ENCODE measurements around the gene HAUS5. TPM values are rescaled to one million over a fixed set of nuclear protein-coding genes. Genes with fewer than 3 reads are reported as not detected.

The HAUS5 gene
- total RNA-seq, 4 donors from 2014 or later = 2.5 to 4.8 (median 3.4) TPM

DNA sequence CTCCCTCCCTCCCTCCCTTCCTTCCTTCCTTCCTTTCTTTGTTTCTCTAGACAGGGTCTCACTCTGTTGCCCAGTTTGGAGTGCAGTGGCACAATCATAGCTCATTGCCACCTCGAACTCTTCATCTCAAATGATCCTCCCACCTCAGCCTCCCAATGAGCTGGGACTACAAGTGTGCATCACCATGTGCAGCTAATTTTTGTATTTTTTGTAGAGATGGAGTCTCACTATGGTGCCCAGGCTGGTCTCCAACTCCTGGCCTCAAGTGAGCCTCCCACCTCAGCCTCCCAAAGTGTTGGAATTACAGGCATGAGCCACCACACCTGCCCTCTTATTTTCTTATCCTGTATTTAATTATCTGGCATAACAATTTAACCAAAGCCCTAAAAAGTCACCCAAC is 58.2 kb downstream of the HAUS5 start:
- ATAC-seq = no peak
- in situ Hi-C loops (cut with MboI; ENCODE audit: low sequenced_read_pairs in 4 of 4) (no loop called here), intact Hi-C loops (cut with DNase I; ENCODE audit: low total_unique reads) (no loop called here)
- Histone ChIP-seq H3K4me3 (no peak overlapping the region), H3K27me3 (peaks cover 20 to 27% (median 26%) of the 10 kb centered on the region in 3 donors), H3K4me1 (no peaks in the 10 kb centered on the region), H3K27ac (no peak overlapping the region), H3K36me3 (no peaks in the 10 kb centered on the region), H3K9me3 (no peaks in the 10 kb centered on the region)
- TF ChIP-seq POLR2A (IDR thresholded peaks at IDR 0.05) = no peak
- TF ChIP-seq CTCF (IDR thresholded peaks at IDR 0.05 in 4 of 5, conservative IDR thresholded peaks at IDR 0.05 in 1 of 5) = no peak
- DNase-seq = no peak

DNA sequence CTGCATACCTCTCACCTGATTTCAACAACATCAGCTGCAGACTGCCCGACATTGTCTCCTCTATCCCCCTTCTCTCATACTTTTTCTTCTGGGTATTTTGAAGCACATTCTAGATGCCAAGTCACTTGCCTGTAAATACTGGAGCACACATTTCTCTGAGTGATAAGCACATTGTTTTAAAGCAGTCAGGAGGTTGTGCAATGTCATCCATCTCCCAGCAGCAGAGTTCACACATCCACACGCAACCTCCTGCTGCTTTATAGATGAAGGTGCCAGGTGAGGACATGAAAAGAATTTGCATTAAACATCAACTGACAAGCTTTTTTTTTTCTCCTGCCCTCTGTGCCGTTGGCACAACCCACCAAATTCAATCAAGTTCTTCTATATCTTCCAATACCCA is 59.3 kb downstream of the HAUS5 start:
- TF ChIP-seq POLR2A (IDR thresholded peaks at IDR 0.05) (no peak), CTCF (IDR thresholded peaks at IDR 0.05 in 4 of 5, conservative IDR thresholded peaks at IDR 0.05 in 1 of 5) (no peak)
- Histone ChIP-seq H3K27me3 (peaks cover 20 to 27% (median 26%) of the 10 kb centered on the region in 3 donors), H3K36me3 (no peaks in the 10 kb centered on the region)

GRCh38 chr19:35673121-35673804 is 60.7 kb downstream of the HAUS5 start:
- Histone ChIP-seq H3K4me1 (no peaks in the 10 kb centered on the region), H3K9me3 (no peaks in the 10 kb centered on the region), H3K36me3 (no peaks in the 10 kb centered on the region), H3K27ac (no peak overlapping the region), H3K4me3 (peak overlapping the region; percentile 8 to 38 (median 25)), H3K27me3 (peaks cover 20 to 27% (median 26%) of the 10 kb centered on the region in 3 donors)
- DNase-seq (no peak), ATAC-seq (no peak)
- TF ChIP-seq POLR2A (IDR thresholded peaks at IDR 0.05) (no peak), CTCF (IDR thresholded peaks at IDR 0.05 in 4 of 5, conservative IDR thresholded peaks at IDR 0.05 in 1 of 5) (no peak)
- intact Hi-C loops (cut with DNase I; ENCODE audit: low total_unique reads) = no loop called here
- in situ Hi-C loops (cut with MboI; ENCODE audit: low sequenced_read_pairs in 4 of 4) = no loop called here

More for the DNA sequence above, 59.3 kb downstream of the HAUS5 start:
- H3K4me3 ChIP-seq = no peak overlapping the region
- ATAC-seq (no peak), DNase-seq (no peak)
- no peaks in the 10 kb centered on the region for H3K9me3 ChIP-seq
- no peak overlapping the region for H3K27ac ChIP-seq
- no peaks in the 10 kb centered on the region for H3K4me1 ChIP-seq
- intact Hi-C loops (cut with DNase I; ENCODE audit: low total_unique reads) = no loop called here
- in situ Hi-C loops (cut with MboI; ENCODE audit: low sequenced_read_pairs in 4 of 4) = no loop called here

Other genes with a start within 250 kb of the HAUS5 start
- gene GPR42, start 241.7 kb upstream of the HAUS5 start, total RNA-seq = not detected
- gene FFAR2, start 164.5 kb upstream of the HAUS5 start, total RNA-seq = not detected
- not detected for gene KRTDAP, start 122.3 kb upstream of the HAUS5 start, total RNA-seq
- gene DMKN, start 99.1 kb upstream of the HAUS5 start, total RNA-seq = under 1 TPM in 1 of 4 donors, not detected in 3; 0.89 TPM
- not detected for gene SBSN, start 84.4 kb upstream of the HAUS5 start, total RNA-seq
- not detected for gene GAPDHS, start 79.3 kb upstream of the HAUS5 start, total RNA-seq
- gene TMEM147, start 67.1 kb upstream of the HAUS5 start, total RNA-seq = 100 to 1,000 TPM in 3 of 4 donors, 10 to 100 TPM in 1; 86.2 to 145 (median 119) TPM
- gene ATP4A, start 49.1 kb upstream of the HAUS5 start, total RNA-seq = not detected
- not detected for gene PMIS2, start 26.6 kb upstream of the HAUS5 start, total RNA-seq
- gene RBM42, start 16.3 kb downstream of the HAUS5 start, total RNA-seq = 10 to 100 TPM; 45.8 to 77.8 (median 75.4) TPM
- under 1 TPM in 1 of 4 donors, not detected in 3; 0.23 TPM for gene ETV2, start 29.0 kb downstream of the HAUS5 start, total RNA-seq
- gene COX6B1, start 35.6 kb downstream of the HAUS5 start, total RNA-seq = 1,000 to 10,000 TPM in 2 of 4 donors, 100 to 1,000 TPM in 2; 899 to 1,245 (median 976) TPM
- gene UPK1A, start 53.8 kb downstream of the HAUS5 start, total RNA-seq = not detected
- not detected for gene ZBTB32, start 91.8 kb downstream of the HAUS5 start, total RNA-seq
- 10 to 100 TPM in 3 of 4 donors, 1 to 10 TPM in 1; 9.3 to 39.0 (median 16.8) TPM for gene KMT2B, start 105.3 kb downstream of the HAUS5 start, total RNA-seq
- 10 to 100 TPM in 1 of 4 donors, 1 to 10 TPM in 3; 2.0 to 14.1 (median 3.0) TPM for gene IGFLR1, start 129.7 kb downstream of the HAUS5 start, total RNA-seq
- 10 to 100 TPM in 2 of 4 donors, 1 to 10 TPM in 2; 5.1 to 22.9 (median 13.4) TPM for gene U2AF1L4, start 132.7 kb downstream of the HAUS5 start, total RNA-seq
- 10 to 100 TPM; 22.2 to 45.8 (median 38.3) TPM for gene PSENEN, start 132.9 kb downstream of the HAUS5 start, total RNA-seq
- 10 to 100 TPM; 14.8 to 19.5 (median 16.6) TPM for gene LIN37, start 135.8 kb downstream of the HAUS5 start, total RNA-seq
- 100 to 1,000 TPM in 2 of 4 donors, 10 to 100 TPM in 2; 79.8 to 241 (median 139) TPM for gene HSPB6, start 144.3 kb downstream of the HAUS5 start, total RNA-seq
- gene PROSER3, start 145.4 kb downstream of the HAUS5 start, total RNA-seq = 1 to 10 TPM in 3 of 4 donors, under 1 TPM in 1; 0.63 to 4.3 (median 3.0) TPM
- 1 to 10 TPM in 3 of 4 donors, under 1 TPM in 1; 0.22 to 4.7 (median 2.2) TPM for gene ARHGAP33, start 162.8 kb downstream of the HAUS5 start, total RNA-seq
- gene PRODH2, start 200.1 kb downstream of the HAUS5 start, total RNA-seq = under 1 TPM in 1 of 4 donors, not detected in 3; 0.13 TPM
- not detected for gene NPHS1, start 239.8 kb downstream of the HAUS5 start, total RNA-seq
- gene KIRREL2, start 244.2 kb downstream of the HAUS5 start, total RNA-seq = not detected

All from gastrocnemius medialis (tissue), 4 donors.